HepG2 (cell line): Measurements from ENCODE around the gene GOT2. TPM values are rescaled to one million over a fixed set of nuclear protein-coding genes. Genes with fewer than 3 reads are reported as not detected.

ENCODE experiments used
- ATAC-seq: fragments of 200-7000 bp; cut with Tn5 transposase; 3 replicates; pipeline ENCODE4 v1.9.1; 2020; ENCODE audit warnings: mild to moderate bottlenecking, moderate library complexity
- Bru-seq: library from RNA; stranded (reverse); fragments of 400-500 nt; gene quantifications from one replicate; lab custom pipeline; 2021; lab: Mats Ljungman, UMichigan
- BruChase-seq, 2 experiments: library from RNA; stranded (reverse); fragments of 400-500 nt; gene quantifications; one replicate each; lab custom pipeline; 2021; lab: Mats Ljungman, UMichigan
- BruUV-seq: library from RNA; stranded (reverse); fragments of 400-500 nt; replicated peaks from 2 replicates; lab custom pipeline; 2021; lab: Mats Ljungman, UMichigan
- CTCF ChIA-PET: fragments of 300-600 bp; formaldehyde crosslinking; extraction: SDS; loops from one replicate; lab custom pipeline; 2021; ENCODE audit warnings: low total read pairs, inconsistent platforms, low intra/inter-chr PET ratio; lab: Yijun Ruan, JAX
- POLR2A ChIA-PET: fragments of 350-600 bp; sonication (Branson Sonifier 250); formaldehyde crosslinking; loops from one replicate; lab custom pipeline; 2020; ENCODE audit warnings: antibody characterized with exemption, inconsistent platforms; lab: Yijun Ruan, JAX
- DNase-seq: peaks from one replicate; pipeline ENCODE4 v3.0.0-alpha.2; 2015; ENCODE audit warnings: low spot score
- FAIRE-seq: peaks from 3 replicates; lab custom pipeline; 2011; peaks lifted over from hg19 to GRCh38; lab: Jason Lieb, UNC
- H2AFZ ChIP-seq: one replicate; pipeline ENCODE4 v1.6.1; 2011; ENCODE audit warnings: low read length, inconsistent platforms
- H3K27ac ChIP-seq: fragments of 300-600 bp; 3 replicates; pipeline ENCODE4 v1.8.0; 2011; ENCODE audit warnings: mixed run types, mild to moderate bottlenecking, mixed read lengths, low read length, inconsistent platforms; ENCODE audit not compliant: insufficient read depth; ENCODE audit errors: extremely low read length
- H3K27me3 ChIP-seq, 2 experiments: fragments of 200-600 bp in 1 of 2; 2 replicates in 1 of 2; 3 replicates in 1 of 2; pipeline versions ENCODE4 v1.6.0 to v1.8.0; 2011; ENCODE audit warnings: low read length in 2 of 2, mild to moderate bottlenecking in 2 of 2, moderate library complexity in 2 of 2, inconsistent platforms in 1 of 2; ENCODE audit not compliant: insufficient read depth in 2 of 2, control insufficient read depth in 1 of 2
- H3K36me3 ChIP-seq, 2 experiments: fragments of 200-600 bp in 1 of 2; replicated peaks in 1 of 2; 2 replicates in 1 of 2; 3 replicates in 1 of 2; pipeline versions ENCODE4 v1.5.1 to v1.8.0; 2011; ENCODE audit warnings: low read length in 2 of 2, inconsistent platforms in 1 of 2; ENCODE audit not compliant: insufficient read depth in 2 of 2, control insufficient read depth in 1 of 2
- H3K4me1 ChIP-seq: 2 replicates; pipeline ENCODE4 v1.5.1; 2012; ENCODE audit warnings: low read length, inconsistent platforms; ENCODE audit not compliant: insufficient read depth
- H3K4me2 ChIP-seq: 2 replicates; pipeline ENCODE4 v1.6.0; 2011; ENCODE audit warnings: low read depth, low read length, inconsistent platforms
- H3K4me3 ChIP-seq, 3 experiments: fragments of 200-600 bp in 1 of 3; sonication (generic), shearing (Covaris generic) in 1 of 3; replicated peaks in 1 of 3; 2 replicates each; pipeline ENCODE4 v1.5.1; 2011 to 2016; ENCODE audit warnings: low read length in 3 of 3, inconsistent platforms in 2 of 3, low read depth in 2 of 3, mild to moderate bottlenecking in 2 of 3, control low read depth in 1 of 3, mixed read lengths in 1 of 3; ENCODE audit not compliant: insufficient read depth in 1 of 3
- H3K79me2 ChIP-seq: one replicate; pipeline ENCODE4 v1.6.1; 2011; ENCODE audit warnings: low read length, inconsistent platforms; ENCODE audit not compliant: insufficient read depth
- H3K9ac ChIP-seq: 2 replicates; pipeline ENCODE4 v1.6.0; 2011; ENCODE audit warnings: mild to moderate bottlenecking, low read depth, low read length, inconsistent platforms; ENCODE audit not compliant: insufficient read depth
- H3K9me3 ChIP-seq: 2 replicates; pipeline ENCODE4 v1.5.1; 2012; ENCODE audit warnings: mild to moderate bottlenecking, low read length
- H4K20me1 ChIP-seq: 2 replicates; pipeline ENCODE4 v1.6.0; 2011; ENCODE audit warnings: inconsistent platforms, mild to moderate bottlenecking, low read length, moderate library complexity; ENCODE audit not compliant: insufficient read depth
- AFF4 ChIP-seq: sonication (generic); formaldehyde crosslinking; IDR thresholded peaks from 2 replicates; pipeline ENCODE4 v1.4.0; 2020; ENCODE audit warnings: missing genetic modification reagents
- KDM1A ChIP-seq: IDR thresholded peaks from 2 replicates; pipeline ENCODE4 v1.6.1; 2016; ENCODE audit warnings: missing compliant biosample characterization
- MIER2 ChIP-seq: IDR thresholded peaks from 2 replicates; pipeline ENCODE4 v1.6.1; 2016; ENCODE audit warnings: missing biosample characterization, missing genetic modification reagents
- PHF5A ChIP-seq: IDR thresholded peaks from one replicate; pipeline ENCODE4 v1.6.1; 2018; ENCODE audit warnings: low read depth, missing genetic modification reagents; ENCODE audit not compliant: unreplicated experiment
- PITX1 ChIP-seq: sonication (generic); formaldehyde crosslinking; IDR thresholded peaks from 2 replicates; pipeline ENCODE4 v1.5.1; 2020; ENCODE audit warnings: mild to moderate bottlenecking, missing genetic modification reagents
- RAD51 ChIP-seq: fragments of 450-650 bp; IDR thresholded peaks from 2 replicates; pipeline ENCODE4 v1.6.1; 2016; ENCODE audit warnings: borderline replicate concordance
- SMARCE1 ChIP-seq: fragments of 450-650 bp; IDR thresholded peaks from 2 replicates; pipeline ENCODE4 v1.6.1; 2017; ENCODE audit warnings: borderline replicate concordance
- ZFP91 ChIP-seq: sonication (generic); formaldehyde crosslinking; IDR thresholded peaks from 2 replicates; pipeline ENCODE4 v1.9.0; 2022; ENCODE audit warnings: missing genetic modification reagents, mild to moderate bottlenecking, borderline replicate concordance
- ZNF552 ChIP-seq: sonication (generic); formaldehyde crosslinking; IDR thresholded peaks from 2 replicates; pipeline ENCODE4 v1.9.0; 2022; ENCODE audit warnings: missing genetic modification reagents, mild to moderate bottlenecking, borderline replicate concordance
- ZNF674 ChIP-seq: sonication (generic); formaldehyde crosslinking; IDR thresholded peaks from 2 replicates; pipeline ENCODE4 v1.5.0; 2020; ENCODE audit warnings: low read depth, mild to moderate bottlenecking, missing genetic modification reagents
- ZNF780A ChIP-seq: sonication (generic); formaldehyde crosslinking; IDR thresholded peaks from 2 replicates; pipeline ENCODE4 v1.8.0; 2022; ENCODE audit warnings: mild to moderate bottlenecking, missing genetic modification reagents, moderate library complexity
- WGBS: methylation state at CpG from one replicate; pipeline ENCODE4 v1.1.6; 2017; ENCODE audit warnings: low lambda C conversion rate; 5-methylcytosine and 5-hydroxymethylcytosine counted together
- in situ Hi-C: cut with HindIII; loops from 2 replicates; pipeline ENCODE4 v1.10.0; 2017; ENCODE audit warnings: low pct_unique_long_range_greater_than_20kb; ENCODE audit not compliant: extremely low pct_ligation_motif_present
- intact Hi-C: fragments of 100-400 bp; cut with micrococcal nuclease; formaldehyde crosslinking; loops from one replicate; pipeline ENCODE4 v1.10.0; 2022; ENCODE audit not compliant: unreplicated experiment
- long read RNA-seq, 2 experiments: library from RNA in 1 of 2; library from polyadenylated mRNA in 1 of 2; stranded (forward) in 1 of 2; unstranded in 1 of 2; transcript quantifications; one replicate each; pipeline ENCODE4 v2.0.0, GENCODE V29; 2019 to 2022
- polyA minus RNA-seq, 3 experiments: library from RNA; depleted of rRNA, polyadenylated mRNA; stranded (reverse); fragments of >200 nt; gene quantifications; 2 replicates each; pipeline ENCODE4 v1.2.3, GENCODE V29; 2011; ENCODE audit warnings: low replicate concordance in 1 of 3
- polyA plus RNA-seq, 8 experiments: library from polyadenylated mRNA; depleted of rRNA in 3 of 8; stranded (reverse) in 7 of 8; unstranded in 1 of 8; fragments of >200 nt; fragmentation: Illumina TruSeq in 4 of 8; extraction: Trizol in 4 of 8; gene quantifications; 2 replicates each; pipeline versions ENCODE4 v1.2.1 to v1.2.3, GENCODE V29; 2011 to 2016; ENCODE audit warnings: low read depth in 4 of 8, missing spikeins in 1 of 8, mixed read lengths in 1 of 8; ENCODE audit not compliant: insufficient read depth in 1 of 8
- total RNA-seq, 5 experiments: library from RNA; depleted of rRNA; stranded (reverse); fragments of >200 nt; fragmentation: Illumina TruSeq; extraction: Trizol; gene quantifications; 2 replicates each; pipeline ENCODE4 v1.2.3, GENCODE V29; 2016; ENCODE audit warnings: low read depth in 1 of 5

The GOT2 gene
- total RNA-seq (2016; rRNA removed; fragmentation: Illumina TruSeq; extraction: Trizol) = 121 and 160 TPM in 2 replicates
- 26.4 and 30.5 TPM in 2 replicates for total RNA-seq (2016; cell fraction: cytosol; rRNA removed; fragmentation: Illumina TruSeq; extraction: Trizol; ENCODE audit: low read depth)
- total RNA-seq (2016; cell fraction: insoluble cytoplasmic fraction; rRNA removed; fragmentation: Illumina TruSeq; extraction: Trizol) = 124 and 142 TPM in 2 replicates
- total RNA-seq (2016; cell fraction: membrane; rRNA removed; fragmentation: Illumina TruSeq; extraction: Trizol) = 67.7 and 68.3 TPM in 2 replicates
- total RNA-seq (2016; cell fraction: nucleus; rRNA removed; fragmentation: Illumina TruSeq; extraction: Trizol) = 69.5 and 80.4 TPM in 2 replicates
- polyA plus RNA-seq (2011; rRNA removed) = 28.9 and 32.6 TPM in 2 replicates
- 31.0 and 41.3 TPM in 2 replicates for polyA plus RNA-seq (2011; cell fraction: cytosol; rRNA removed)
- 33.5 and 44.0 TPM in 2 replicates for polyA plus RNA-seq (2011; cell fraction: nucleus; rRNA removed)
- 91.3 and 110 TPM in 2 replicates for polyA plus RNA-seq (2012)
- polyA plus RNA-seq (2016; cell fraction: cytosol; fragmentation: Illumina TruSeq; extraction: Trizol; ENCODE audit: low read depth) = 27.9 and 30.5 TPM in 2 replicates
- 167 and 192 TPM in 2 replicates for polyA plus RNA-seq (2016; cell fraction: insoluble cytoplasmic fraction; fragmentation: Illumina TruSeq; extraction: Trizol; ENCODE audit: low read depth)
- 54.8 and 61.1 TPM in 2 replicates for polyA plus RNA-seq (2016; cell fraction: membrane; fragmentation: Illumina TruSeq; extraction: Trizol; ENCODE audit: low read depth)
- 103 and 108 TPM in 2 replicates for polyA plus RNA-seq (2016; cell fraction: nucleus; fragmentation: Illumina TruSeq; extraction: Trizol; ENCODE audit: insufficient read depth, low read depth)
- polyA minus RNA-seq (2011; rRNA and poly(A)+ RNA removed; ENCODE audit: low replicate concordance) = 39.6 and 63.7 TPM in 2 replicates
- 84.3 and 87.1 TPM in 2 replicates for polyA minus RNA-seq (2011; cell fraction: cytosol; rRNA and poly(A)+ RNA removed)
- polyA minus RNA-seq (2011; cell fraction: nucleus; rRNA and poly(A)+ RNA removed) = 30.4 and 44.4 TPM in 2 replicates
- percentile 78 among the genes with signal in this experiment for Bru-seq, nascent RNA
- percentile 85 among the genes with signal in this experiment for BruChase-seq, experiment 1, labeled RNA remaining after a 6-hour chase
- percentile 75 among the genes with signal in this experiment for BruChase-seq, experiment 2, labeled RNA remaining after a 2-hour chase
- long read RNA-seq, experiment 1, transcript GOT2-201 (10 exons, 2,462 nt) = major isoform, 188 of 237 reads
- long read RNA-seq, experiment 1, partial matches to known transcripts = 27 of 237 reads
- long read RNA-seq, experiment 1, other reads (novel, unspliced or antisense) = 22 of 237 reads
- long read RNA-seq, experiment 2, transcript GOT2-201 (10 exons, 2,462 nt) = major isoform, 284 of 432 reads
- long read RNA-seq, experiment 2, partial matches to known transcripts = 55 of 432 reads
- long read RNA-seq, experiment 2, other reads (novel, unspliced or antisense) = 92 of 432 reads

GRCh38 chr16:58733671-58734458 lies at the start of gene GOT2:
TSS of gene GOT2 (minus strand) at chr16:58734316. CDS start at chr16:58734228, 88 bp downstream.
- CTCF ChIA-PET = no interaction called here
- TF ChIP-seq ZNF780A (CRISPR knock-in tag) (peak; percentile 97), ZNF552 (CRISPR knock-in tag) (peak; percentile 61; the same call in 1 of the 2 replicates), ZNF674 (CRISPR knock-in tag) (no peak), MIER2 (CRISPR knock-in tag) (peak; percentile 58; the same call in 1 of the 2 replicates), PITX1 (CRISPR knock-in tag) (peak; percentile 92), RAD51 (no peak), KDM1A (peak; percentile 67; the same call in 1 of the 2 replicates), PHF5A (CRISPR knock-in tag) (peak; percentile 83), SMARCE1 (no peak), AFF4 (0 out of 2 replicates have a peak, but pooled peaks have one; percentile 49), ZFP91 (CRISPR knock-in tag) (peak; percentile 97)

More at GRCh38 chr16:58733671-58734458, at the start of gene GOT2:
- POLR2A ChIA-PET = interaction anchor here (0.5 to 1.1 kb wide), 5 partner anchors 17 to 342 kb away, joined by 3 read pairs; partner anchors contain the start of gene GINS3
- WGBS = 2% methylated on average over 22 of the region's 68 CpGs
- no peak within 1 kb of the TSS for H2AFZ ChIP-seq
- H3K9me3 ChIP-seq = no peaks in the 10 kb centered on the region
- H3K4me1 ChIP-seq = peaks cover 42% of the 10 kb centered on the region
- FAIRE-seq (peak; percentile 79), ATAC-seq (peak; percentile 97), DNase-seq (peak; percentile 84)
- H3K4me3 ChIP-seq = peak within 1 kb of the TSS; percentile 73 to 94 (median 94)
- peak within 1 kb of the TSS; percentile 82 for H3K4me2 ChIP-seq
- intact Hi-C loops (loop anchor here (1.0 to 2.0 kb wide), 2 partner anchors 13 to 49 kb away; partner anchors contain the start of gene SLC38A7), in situ Hi-C loops (loop anchor here (5.0 to 10.0 kb wide), 2 partner anchors 52 to 229 kb away; partner anchors contain the start of genes NDRG4 and SLC38A7)
- H4K20me1 ChIP-seq = no peaks in the 10 kb centered on the region
- H3K9ac ChIP-seq = peak within 1 kb of the TSS; percentile 76
- BruUV-seq = no TSS peak
- H3K27me3 ChIP-seq = no peaks in the 10 kb centered on the region; a peak in 1 of 5 replicates
- H3K36me3 ChIP-seq = peaks cover 1 to 4% of the 10 kb centered on the region in 2 experiments; a peak in 2 of 5 replicates
- peak within 1 kb of the TSS; percentile 69 for H3K27ac ChIP-seq
- H3K79me2 ChIP-seq = peaks cover 39% of the 10 kb centered on the region
